Measurements from ENCODE around the gene TBC1D23. TPM values are rescaled to one million over a fixed set of nuclear protein-coding genes. Genes with fewer than 3 reads are reported as not detected.
A peak's percentile ranks its signal among the peaks of the same experiment; 100 is the strongest.

Gene TBC1D23
- total and polyA plus RNA-seq, 9 of the 15 experiments (the other 6 are each of a cell fraction or from before 2014, with no cell fraction given), result 23.4 to 85.8 (median 43.7) TPM

GRCh38 chr3:100289339-100289738 lies 28.5 kb downstream of the TBC1D23 start (continued):
- TF ChIP-seq ZNF280A (IDR thresholded peaks at IDR 0.05; ENCODE audit: low read depth, partially characterized antibody), result no peak
- TF ChIP-seq HNRNPLL (IDR thresholded peaks at IDR 0.05; ENCODE audit: low read depth, low read length, poor library complexity, severe bottlenecking), result no peak
- TF ChIP-seq ZBTB43 (CRISPR knock-in tag; IDR thresholded peaks at IDR 0.05), result no peak
- TF ChIP-seq RNF2 (IDR thresholded peaks at IDR 0.05), result peak; percentile 55; the same call in 1 of the 2 replicates
- no peak for TF ChIP-seq ADNP (tag; IDR thresholded peaks at IDR 0.05)
- TF ChIP-seq, protein P1, sequence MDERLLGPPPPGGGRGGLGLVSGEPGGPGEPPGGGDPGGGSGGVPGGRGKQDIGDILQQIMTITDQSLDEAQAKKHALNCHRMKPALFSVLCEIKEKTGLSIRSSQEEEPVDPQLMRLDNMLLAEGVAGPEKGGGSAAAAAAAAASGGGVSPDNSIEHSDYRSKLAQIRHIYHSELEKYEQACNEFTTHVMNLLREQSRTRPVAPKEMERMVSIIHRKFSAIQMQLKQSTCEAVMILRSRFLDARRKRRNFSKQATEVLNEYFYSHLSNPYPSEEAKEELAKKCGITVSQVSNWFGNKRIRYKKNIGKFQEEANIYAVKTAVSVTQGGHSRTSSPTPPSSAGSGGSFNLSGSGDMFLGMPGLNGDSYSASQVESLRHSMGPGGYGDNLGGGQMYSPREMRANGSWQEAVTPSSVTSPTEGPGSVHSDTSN (CRISPR knock-in tag; IDR thresholded peaks at IDR 0.05; ENCODE audit: low read depth), result no peak
- TF ChIP-seq, protein P1 (tag; conservative IDR thresholded peaks at IDR 0.05; ENCODE audit: low read depth), result no peak; the same call in 1 of the 2 replicates
- no peak for TF ChIP-seq FOXO4 (CRISPR knock-in tag; IDR thresholded peaks at IDR 0.05)
- TF ChIP-seq FOXM1 (IDR thresholded peaks at IDR 0.05; ENCODE audit: low read depth), result peak; percentile 78
- no peak for TF ChIP-seq FOXM1 (CRISPR knock-in tag; IDR thresholded peaks at IDR 0.05; ENCODE audit: low read depth)
- TF ChIP-seq ZNF586 (CRISPR knock-in tag; conservative IDR thresholded peaks at IDR 0.05), result no peak
- TF ChIP-seq RFX5 (IDR thresholded peaks at IDR 0.05; ENCODE audit: low read depth, low read length), result no peak
- no peak for TF ChIP-seq NUFIP1 (IDR thresholded peaks at IDR 0.05; ENCODE audit: partially characterized antibody)
- no peak for TF ChIP-seq YBX1 (IDR thresholded peaks at IDR 0.05)
- TF ChIP-seq CEBPB (tag; IDR thresholded peaks at IDR 0.05), result no peak
- no peak for TF ChIP-seq CEBPZ (IDR thresholded peaks at IDR 0.05; ENCODE audit: borderline replicate concordance, low read depth, low read length)
- no peak for TF ChIP-seq KDM5B (IDR thresholded peaks at IDR 0.05; ENCODE audit: insufficient replicate concordance, low read depth, low read length)
- TF ChIP-seq MCM3 (IDR thresholded peaks at IDR 0.05), result no peak
- TF ChIP-seq ZC3H11A (IDR thresholded peaks at IDR 0.05; ENCODE audit: low read depth, low read length), result no peak

All from K562 (cell line).